CD14-positive monocyte (primary cell): Measurements from ENCODE around the gene KRT7. TPM values are rescaled to one million over a fixed set of nuclear protein-coding genes. Genes with fewer than 3 reads are reported as not detected.

Experiments used
- DNase-seq, 3 donors: peaks; one replicate each; pipeline ENCODE4 v3.0.0-alpha.2; 2011 to 2022
- H2AFZ ChIP-seq: 2 replicates; pipeline ENCODE4 v1.6.0; 2012; ENCODE audit warnings: mild to moderate bottlenecking, low read depth, low read length, inconsistent platforms; ENCODE audit not compliant: insufficient read depth, poor library complexity, severe bottlenecking
- H3K27ac ChIP-seq, 2 donors: 1 replicate in 1 of 2; 2 replicates in 1 of 2; pipeline ENCODE4 v1.5.1; 2012 to 2013; ENCODE audit warnings: low read length in 2 of 2, control low read depth in 1 of 2, inconsistent platforms in 1 of 2, low read depth in 1 of 2, mild to moderate bottlenecking in 1 of 2
- H3K27me3 ChIP-seq, 2 donors: one replicate each; pipeline versions ENCODE4 v1.6.0 to v1.6.1; 2011 to 2013; ENCODE audit warnings: low read length in 2 of 2; ENCODE audit not compliant: control insufficient read depth in 2 of 2, insufficient read depth in 2 of 2
- H3K36me3 ChIP-seq, 2 donors: replicated peaks in 1 of 2; 1 replicate in 1 of 2; 2 replicates in 1 of 2; pipeline versions ENCODE4 v1.5.1 to v1.6.1; 2012 to 2013; ENCODE audit warnings: low read length in 2 of 2, control low read depth in 1 of 2, inconsistent platforms in 1 of 2, mild to moderate bottlenecking in 1 of 2; ENCODE audit not compliant: insufficient read depth in 2 of 2, control insufficient read depth in 1 of 2
- H3K4me1 ChIP-seq, 2 donors: 1 replicate in 1 of 2; 2 replicates in 1 of 2; pipeline versions ENCODE4 v1.5.1 to v1.6.1; 2012 to 2013; ENCODE audit warnings: low read length in 2 of 2, control low read depth in 1 of 2, inconsistent platforms in 1 of 2, mild to moderate bottlenecking in 1 of 2, moderate library complexity in 1 of 2; ENCODE audit not compliant: insufficient read depth in 2 of 2, control insufficient read depth in 1 of 2
- H3K4me2 ChIP-seq: replicated peaks from 2 replicates; pipeline ENCODE3; 2012; ENCODE audit warnings: low read length, moderate library complexity, mild to moderate bottlenecking; ENCODE audit not compliant: poor library complexity, severe bottlenecking; ENCODE audit errors: extremely low read depth
- H3K4me3 ChIP-seq, 3 experiments: fragments of 200-600 bp in 1 of 3; sonication (generic) in 1 of 3; replicated peaks in 1 of 3; 1 replicate in 2 of 3; 2 replicates in 1 of 3; pipeline ENCODE4 v1.5.1; 2011 to 2013; ENCODE audit warnings: low read length in 3 of 3, mild to moderate bottlenecking in 3 of 3, control low read depth in 2 of 3, low read depth in 2 of 3, inconsistent platforms in 1 of 3, moderate library complexity in 1 of 3
- H3K79me2 ChIP-seq: 2 replicates; pipeline ENCODE4 v1.6.0; 2012; ENCODE audit warnings: mild to moderate bottlenecking, control low read depth, inconsistent platforms, low read length, moderate library complexity; ENCODE audit not compliant: insufficient read depth
- H3K9ac ChIP-seq: 2 replicates; pipeline ENCODE4 v1.6.0; 2017; ENCODE audit warnings: low read length, mild to moderate bottlenecking; ENCODE audit not compliant: insufficient read depth, poor library complexity, severe bottlenecking
- H3K9me3 ChIP-seq, 2 donors: replicated peaks in 1 of 2; 1 replicate in 1 of 2; 2 replicates in 1 of 2; pipeline versions ENCODE4 v1.5.1 to v1.6.1; 2012 to 2013; ENCODE audit warnings: low read length in 2 of 2, control low read depth in 1 of 2; ENCODE audit not compliant: control insufficient read depth in 1 of 2, insufficient read depth in 1 of 2
- H4K20me1 ChIP-seq: 2 replicates; pipeline ENCODE4 v1.6.0; 2012; ENCODE audit warnings: mild to moderate bottlenecking, low read length, control low read depth, moderate library complexity; ENCODE audit not compliant: insufficient read depth
- H3K27ac Mint-ChIP-seq, 7 donors: one replicate each; pipeline ENCODE4 v1.8.0; 2020; ENCODE audit warnings: mild to moderate bottlenecking in 7 of 7, mixed read lengths in 7 of 7, moderate library complexity in 6 of 7, inconsistent platforms in 2 of 7
- H3K27me3 Mint-ChIP-seq, 3 donors: one replicate each; pipeline ENCODE4 v1.8.0; 2021 to 2022; ENCODE audit warnings: low read depth in 3 of 3, mild to moderate bottlenecking in 3 of 3, mixed read lengths in 3 of 3, moderate library complexity in 3 of 3, inconsistent platforms in 1 of 3
- H3K36me3 Mint-ChIP-seq, 2 donors: one replicate each; pipeline ENCODE4 v1.8.0; 2020; ENCODE audit warnings: mixed read lengths in 2 of 2, inconsistent platforms in 1 of 2, mild to moderate bottlenecking in 1 of 2
- H3K4me1 Mint-ChIP-seq: one replicate; pipeline ENCODE4 v1.8.0; 2020; ENCODE audit warnings: mild to moderate bottlenecking, mixed read lengths
- H3K4me3 Mint-ChIP-seq, 2 donors: one replicate each; pipeline ENCODE4 v1.8.0; 2020; ENCODE audit warnings: mild to moderate bottlenecking in 2 of 2, mixed read lengths in 2 of 2, moderate library complexity in 1 of 2
- H3K9me3 Mint-ChIP-seq, 7 donors: one replicate each; pipeline ENCODE4 v1.8.0; 2020 to 2022; ENCODE audit warnings: mixed read lengths in 7 of 7, mild to moderate bottlenecking in 6 of 7, moderate library complexity in 6 of 7, inconsistent platforms in 2 of 7
- WGBS: methylation state at CpG from one replicate; pipeline ENCODE4 v1.1.5; 2013; ENCODE audit warnings: missing lambda C conversion rate; ENCODE audit not compliant: insufficient coverage; 5-methylcytosine and 5-hydroxymethylcytosine counted together
- intact Hi-C, 2 donors: fragments of 100-400 bp; cut with micrococcal nuclease; formaldehyde crosslinking; loops; one replicate each; pipeline versions ENCODE4 v1.15.0 to v1.15.1; 2023
- polyA plus RNA-seq, 3 donors: library from polyadenylated mRNA; depleted of rRNA in 1 of 3; unstranded in 2 of 3; stranded (reverse) in 1 of 3; fragments of 300-500 nt in 2 of 3; fragments of >200 nt in 1 of 3; fragmentation: Illumina TruSeq in 2 of 3; gene quantifications; 1 replicate in 2 of 3; 2 replicates in 1 of 3; pipeline ENCODE4 v1.2.3, GENCODE V29; 2012 to 2021
- TF ChIP-seq, protein P1 (sequence below): fragments of 200-600 bp; IDR thresholded peaks from one replicate; pipeline ENCODE4 v1.8.0; 2022; ENCODE audit warnings: antibody characterized with exemption, mild to moderate bottlenecking

The KRT7 gene
- polyA plus RNA-seq, 3 donors: 1.3 to 2.7 TPM; not detected in 1

DNA sequence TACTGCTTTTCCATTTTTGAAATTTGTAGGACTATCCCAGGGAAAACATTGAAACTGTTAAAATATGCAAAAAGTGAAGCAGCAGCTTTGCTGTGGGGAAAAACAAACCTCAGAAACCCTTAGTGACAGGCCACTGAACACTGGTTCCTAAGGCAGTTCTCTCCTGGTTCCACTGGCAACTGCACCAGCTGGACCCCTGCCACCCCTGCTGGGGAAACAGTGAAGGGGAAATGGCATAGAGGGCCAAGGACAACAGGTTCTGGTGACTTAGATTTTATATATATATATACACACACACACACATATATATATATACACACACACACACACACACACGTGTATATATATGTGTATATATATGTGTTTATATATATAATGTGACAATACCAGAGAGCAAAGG, 16.2 kb upstream of the KRT7 start:
- peaks cover 5 to 18% (median 11%) of the 10 kb centered on the region in 3 donors for H3K27me3 Mint-ChIP-seq
- Histone ChIP-seq H4K20me1 (no peaks in the 10 kb centered on the region), H3K9ac (no peak overlapping the region), H3K27me3 (peaks cover 0 to 5% of the 10 kb centered on the region in 2 donors), H3K4me3 (no peak overlapping the region), H3K36me3 (no peaks in the 10 kb centered on the region), H3K4me1 (peaks cover 12 to 25% of the 10 kb centered on the region in 2 donors), H2AFZ (no peak overlapping the region), H3K4me2 (no peak overlapping the region), H3K9me3 (no peaks in the 10 kb centered on the region), H3K27ac (no peak overlapping the region), H3K79me2 (no peaks in the 10 kb centered on the region)
- intact Hi-C loops: loop anchor here in 1 of 2 donors (2.0 to 5.0 kb wide), 2 partner anchors 60 to 110 kb away; no protein-coding TSS in a partner anchor
- TF ChIP-seq, protein P1, sequence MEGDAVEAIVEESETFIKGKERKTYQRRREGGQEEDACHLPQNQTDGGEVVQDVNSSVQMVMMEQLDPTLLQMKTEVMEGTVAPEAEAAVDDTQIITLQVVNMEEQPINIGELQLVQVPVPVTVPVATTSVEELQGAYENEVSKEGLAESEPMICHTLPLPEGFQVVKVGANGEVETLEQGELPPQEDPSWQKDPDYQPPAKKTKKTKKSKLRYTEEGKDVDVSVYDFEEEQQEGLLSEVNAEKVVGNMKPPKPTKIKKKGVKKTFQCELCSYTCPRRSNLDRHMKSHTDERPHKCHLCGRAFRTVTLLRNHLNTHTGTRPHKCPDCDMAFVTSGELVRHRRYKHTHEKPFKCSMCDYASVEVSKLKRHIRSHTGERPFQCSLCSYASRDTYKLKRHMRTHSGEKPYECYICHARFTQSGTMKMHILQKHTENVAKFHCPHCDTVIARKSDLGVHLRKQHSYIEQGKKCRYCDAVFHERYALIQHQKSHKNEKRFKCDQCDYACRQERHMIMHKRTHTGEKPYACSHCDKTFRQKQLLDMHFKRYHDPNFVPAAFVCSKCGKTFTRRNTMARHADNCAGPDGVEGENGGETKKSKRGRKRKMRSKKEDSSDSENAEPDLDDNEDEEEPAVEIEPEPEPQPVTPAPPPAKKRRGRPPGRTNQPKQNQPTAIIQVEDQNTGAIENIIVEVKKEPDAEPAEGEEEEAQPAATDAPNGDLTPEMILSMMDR: no peak
- no peaks in the 10 kb centered on the region for H3K36me3 Mint-ChIP-seq
- H3K9me3 Mint-ChIP-seq: no peaks in the 10 kb centered on the region
- no peak overlapping the region for H3K27ac Mint-ChIP-seq
- no CpG with 5 or more reads among the region's 1 CpG for WGBS
- H3K4me3 Mint-ChIP-seq: no peak overlapping the region
- peaks cover 30% of the 10 kb centered on the region for H3K4me1 Mint-ChIP-seq
- DNase-seq: no peak

DNA sequence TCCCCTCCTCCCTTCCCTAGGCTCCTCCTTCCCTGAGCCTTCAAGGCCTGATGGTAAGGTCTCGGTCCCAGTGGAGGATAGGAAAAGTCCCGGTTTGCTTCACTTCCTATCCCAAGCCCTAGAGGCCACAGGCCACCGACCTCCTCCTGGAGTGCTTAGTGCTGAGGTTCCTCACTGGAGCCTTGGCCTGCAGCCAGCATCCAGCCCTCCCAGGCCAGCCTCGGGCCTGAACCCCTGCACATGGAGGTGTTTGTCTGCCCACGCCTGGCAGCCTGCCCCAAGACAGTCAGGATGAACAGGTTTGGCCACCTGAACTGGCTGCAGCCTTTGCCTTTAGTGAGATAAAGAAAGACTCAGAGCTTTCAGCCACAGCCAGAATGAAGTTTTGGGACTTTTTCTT, 15.8 kb upstream of the KRT7 start:
- peaks cover 8 to 18% (median 16%) of the 10 kb centered on the region in 3 donors for H3K27me3 Mint-ChIP-seq
- H3K79me2 ChIP-seq: no peaks in the 10 kb centered on the region
- no peak overlapping the region for H3K27ac Mint-ChIP-seq
- no peaks in the 10 kb centered on the region for H3K36me3 ChIP-seq
- no peak overlapping the region for H3K4me2 ChIP-seq
- peaks cover 0 to 5% of the 10 kb centered on the region in 2 donors for H3K27me3 ChIP-seq
- H3K9ac ChIP-seq: no peak overlapping the region
- H3K9me3 Mint-ChIP-seq: no peaks in the 10 kb centered on the region
- H2AFZ ChIP-seq: no peak overlapping the region
- TF ChIP-seq, protein P1: no peak
- no peak overlapping the region for H3K4me3 ChIP-seq
- H3K9me3 ChIP-seq: no peaks in the 10 kb centered on the region
- H3K36me3 Mint-ChIP-seq: no peaks in the 10 kb centered on the region
- intact Hi-C loops: loop anchor here in 1 of 2 donors (2.0 to 5.0 kb wide), 2 partner anchors 60 to 110 kb away; no protein-coding TSS in a partner anchor
- H3K27ac ChIP-seq: no peak overlapping the region
- H3K4me1 ChIP-seq: peaks cover 16 to 26% of the 10 kb centered on the region in 2 donors
- 50% methylated on average over 2 of the region's 5 CpGs for WGBS
- no peak overlapping the region for H3K4me3 Mint-ChIP-seq
- DNase-seq: no peak
- peaks cover 32% of the 10 kb centered on the region for H3K4me1 Mint-ChIP-seq
- H4K20me1 ChIP-seq: no peaks in the 10 kb centered on the region
